Measurements from ENCODE around the gene PRPSAP2. TPM values are rescaled to one million over a fixed set of nuclear protein-coding genes. Genes with fewer than 3 reads are reported as not detected.
"Not testable (repeated sequence)": the region's sequence is repeated elsewhere in the genome, so short reads cannot be mapped to it uniquely, and the experiment has no call there.

The PRPSAP2 gene
- polyA plus RNA-seq, 4 donors = 54.2 to 66.9 (median 57.3) TPM

DNA sequence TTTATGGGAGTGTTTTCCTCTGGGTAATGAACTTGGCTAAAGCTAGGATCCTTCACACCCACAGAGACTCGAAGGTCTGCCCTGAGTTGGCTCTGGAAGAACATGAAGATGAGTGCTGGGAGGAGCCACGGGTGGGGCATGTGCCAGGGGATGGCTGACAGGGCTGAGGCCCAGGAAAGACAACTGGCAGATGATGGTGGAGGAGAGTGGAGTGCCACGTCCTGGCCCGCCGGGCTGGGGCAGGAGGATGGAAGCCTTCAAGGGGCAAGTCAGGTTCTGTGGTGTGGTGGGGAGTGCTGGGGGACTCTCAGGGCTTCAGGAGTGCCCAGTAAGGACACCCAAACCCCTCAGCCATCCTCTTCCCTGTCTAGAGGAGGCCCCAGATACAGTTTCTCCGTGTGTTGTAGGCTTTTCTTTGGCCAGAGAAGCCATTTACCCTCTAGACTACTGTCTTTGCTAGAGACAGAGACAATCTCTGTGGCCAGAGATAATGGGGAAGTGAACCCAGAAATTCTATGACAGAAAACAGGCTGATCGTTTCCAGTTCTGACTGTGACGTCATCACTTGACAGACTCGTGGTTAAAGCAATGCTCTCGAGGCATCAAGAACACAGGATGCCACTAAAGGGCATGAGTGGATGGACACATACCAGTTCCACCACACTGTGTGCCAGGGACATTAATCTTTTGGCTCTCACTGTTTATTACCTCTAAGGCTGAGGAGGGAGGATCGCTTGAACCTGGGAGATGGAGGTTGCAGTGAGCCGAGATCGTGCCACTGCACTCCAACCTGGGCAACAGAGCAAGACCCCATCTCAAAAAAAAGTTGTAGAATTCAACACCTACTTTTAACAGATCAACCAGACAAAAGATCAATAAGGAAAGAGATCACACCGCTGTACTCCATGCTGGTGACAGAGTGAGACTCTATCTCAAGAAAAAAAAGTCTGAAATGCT is 75.4 kb downstream of the PRPSAP2 start:
- DNase-seq (ENCODE audit: low read depth in 4 of 4, low spot score in 2 of 4) = no peak

DNA sequence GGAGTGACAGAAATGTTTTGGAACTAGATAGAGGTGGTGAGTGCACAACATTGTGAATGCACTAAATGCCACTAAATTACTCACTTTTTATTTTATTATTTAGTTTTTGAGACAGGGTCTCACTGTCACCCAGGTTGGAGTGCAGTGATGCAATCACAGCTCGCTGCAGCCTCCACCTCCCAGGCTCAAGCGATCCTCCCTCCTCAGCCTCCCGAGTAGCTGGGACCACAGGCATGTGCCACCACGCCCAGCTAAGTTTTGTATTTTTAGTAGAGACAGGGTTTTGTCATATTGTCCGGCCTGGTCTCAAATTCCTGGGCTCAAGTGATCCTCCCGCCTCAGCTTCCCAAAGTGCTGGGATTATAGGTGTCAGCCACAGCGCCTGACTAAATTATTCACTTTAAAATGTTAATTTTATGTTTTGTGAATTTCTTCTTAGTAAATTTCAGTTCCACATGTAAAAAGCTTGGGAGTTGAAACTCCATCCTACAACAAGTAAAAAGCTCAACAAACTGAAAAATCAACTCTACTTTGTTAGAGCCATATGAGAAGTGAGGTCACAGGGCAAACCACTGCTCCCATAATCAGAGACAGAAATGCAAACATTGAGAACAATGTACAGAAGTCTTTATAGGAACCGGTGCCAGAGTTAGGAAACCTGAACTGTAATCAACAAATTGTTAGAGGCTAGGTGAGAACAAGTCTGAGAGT is 80.2 kb downstream of the PRPSAP2 start:
- no peak for DNase-seq (ENCODE audit: low read depth in 4 of 4, low spot score in 2 of 4)

DNA sequence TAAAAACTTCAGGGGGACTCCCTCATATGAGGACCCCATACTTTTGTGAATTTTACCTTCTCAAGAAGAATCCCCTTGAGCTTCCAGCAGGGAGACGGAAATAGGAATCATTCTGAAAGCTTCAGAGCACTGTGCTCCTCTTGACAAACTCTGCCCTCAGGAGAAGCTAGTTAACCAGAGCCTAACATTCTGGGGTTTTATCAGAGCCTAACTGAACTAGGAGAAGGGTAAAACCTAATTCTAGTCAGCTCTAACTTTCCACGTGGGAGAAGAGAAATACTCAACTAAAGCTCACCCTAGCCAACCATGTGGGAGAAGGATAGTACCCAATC is 80.7 kb downstream of the PRPSAP2 start:
- no peak for DNase-seq (ENCODE audit: low read depth in 4 of 4, low spot score in 2 of 4)

GRCh38 chr17:18944646-18945045 is 86.7 kb downstream of the PRPSAP2 start:
- no peak for DNase-seq (ENCODE audit: low read depth in 4 of 4, low spot score in 2 of 4)

DNA sequence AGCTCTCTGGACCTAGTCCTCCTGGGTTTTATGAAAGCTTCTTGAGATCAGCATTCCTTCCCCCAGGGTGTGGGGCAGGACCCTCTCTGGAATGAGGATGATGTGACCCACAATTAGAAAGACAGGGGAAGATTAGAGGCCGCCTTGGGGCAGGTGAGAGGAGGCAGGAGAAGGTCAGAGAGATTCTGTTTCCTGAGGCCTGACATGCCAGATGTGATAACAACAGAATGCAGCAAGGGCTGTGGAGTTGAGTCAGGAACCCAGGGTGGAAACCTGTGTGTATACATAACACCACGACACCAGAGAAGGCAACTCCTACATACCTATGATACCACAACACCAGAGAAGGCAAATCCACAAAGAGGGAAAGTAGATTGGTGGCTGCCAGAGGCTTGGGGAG is 88.6 kb downstream of the PRPSAP2 start:
- no peak for DNase-seq (ENCODE audit: low read depth in 4 of 4, low spot score in 2 of 4)

DNA sequence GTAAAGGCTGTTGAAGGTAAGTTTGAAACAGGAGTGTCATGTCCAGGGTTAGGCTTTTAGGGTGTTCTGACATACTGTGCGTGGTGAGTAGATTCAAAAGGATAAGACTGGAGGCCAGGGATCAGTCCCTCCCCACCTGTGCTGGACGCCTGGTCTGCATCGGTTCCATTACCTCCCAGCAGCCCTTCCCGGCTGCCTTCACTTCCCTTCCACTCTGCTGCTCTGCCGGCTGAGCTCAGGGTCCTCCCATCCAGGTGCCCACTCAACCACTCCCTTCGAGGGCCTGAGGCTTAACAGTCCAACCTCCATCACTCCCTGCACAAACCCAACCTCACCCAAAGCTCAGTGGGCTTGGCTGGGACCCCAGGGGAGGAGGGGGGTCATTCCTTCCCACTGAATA is 89.9 kb downstream of the PRPSAP2 start:
- no peak for DNase-seq (ENCODE audit: low read depth in 4 of 4, low spot score in 2 of 4)

GRCh38 chr17:18948476-18949006 is 90.6 kb downstream of the PRPSAP2 start:
- no peak for DNase-seq (ENCODE audit: low read depth in 4 of 4, low spot score in 2 of 4)

- DNase-seq (ENCODE audit: low read depth in 4 of 4, low spot score in 2 of 4) = no peak
Measured at GRCh38 chr17:18949566-18949965, 91.6 kb downstream of the PRPSAP2 start.

GRCh38 chr17:18950346-18950745 is 92.4 kb downstream of the PRPSAP2 start:
- DNase-seq (ENCODE audit: low read depth in 4 of 4, low spot score in 2 of 4) = no peak

DNA sequence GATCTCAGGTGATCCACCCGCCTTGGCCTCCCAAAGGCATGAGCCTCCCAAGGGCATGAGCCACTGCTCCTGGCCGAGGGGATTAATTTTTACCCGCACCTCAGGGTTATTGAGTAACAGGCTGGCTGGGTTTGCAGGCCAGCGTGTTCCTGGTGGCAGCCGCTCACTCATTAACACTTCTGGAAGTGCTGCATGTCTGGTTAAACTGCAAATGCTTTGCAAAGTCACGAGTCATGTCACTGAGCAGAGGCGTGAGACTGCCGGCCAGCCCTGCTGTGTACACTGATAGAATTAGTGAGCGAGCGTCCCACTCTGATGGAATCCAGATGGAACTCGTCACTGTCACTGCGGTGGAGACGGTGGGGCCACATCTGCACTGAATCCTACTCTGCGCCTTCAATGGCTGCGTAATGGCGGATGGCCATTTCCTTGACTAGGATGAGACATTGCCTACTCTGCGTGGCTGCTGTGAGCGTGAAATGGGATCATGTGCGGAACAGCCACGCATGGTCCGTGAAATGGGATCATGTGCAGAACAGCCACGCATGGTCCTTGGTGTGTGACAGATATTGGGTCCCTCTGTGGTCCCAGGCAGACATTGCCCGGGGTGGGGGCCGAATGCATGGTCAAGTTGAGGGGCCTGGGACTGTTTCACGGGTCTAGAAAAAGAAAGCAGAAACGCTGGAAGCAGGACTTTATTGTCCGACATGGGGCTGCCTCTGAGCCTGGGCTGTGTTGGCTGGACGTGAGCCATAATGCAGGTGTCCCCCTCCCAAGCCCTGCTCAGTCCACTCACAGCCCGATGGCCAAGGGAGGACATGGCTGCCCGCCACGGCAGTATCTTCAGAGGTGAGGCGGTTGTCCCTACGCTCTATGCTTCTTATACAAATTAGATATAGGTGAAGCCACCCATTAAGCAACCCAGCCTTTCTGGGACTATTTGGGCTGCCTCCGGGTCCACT is 93.3 kb downstream of the PRPSAP2 start:
- DNase-seq (ENCODE audit: low read depth in 4 of 4, low spot score in 2 of 4) = peak in 2 of 4 donors; percentile 28 to 48

GRCh38 chr17:18951941-18952842 is 94.3 kb downstream of the PRPSAP2 start, which contains the start of gene SLC5A10:
Gene SLC5A10, plus strand, starts transcription at chr17:18952165. Its CDS starts 41 bp downstream, at chr17:18952206.
- no peak for DNase-seq (ENCODE audit: low read depth in 4 of 4, low spot score in 2 of 4)

DNA sequence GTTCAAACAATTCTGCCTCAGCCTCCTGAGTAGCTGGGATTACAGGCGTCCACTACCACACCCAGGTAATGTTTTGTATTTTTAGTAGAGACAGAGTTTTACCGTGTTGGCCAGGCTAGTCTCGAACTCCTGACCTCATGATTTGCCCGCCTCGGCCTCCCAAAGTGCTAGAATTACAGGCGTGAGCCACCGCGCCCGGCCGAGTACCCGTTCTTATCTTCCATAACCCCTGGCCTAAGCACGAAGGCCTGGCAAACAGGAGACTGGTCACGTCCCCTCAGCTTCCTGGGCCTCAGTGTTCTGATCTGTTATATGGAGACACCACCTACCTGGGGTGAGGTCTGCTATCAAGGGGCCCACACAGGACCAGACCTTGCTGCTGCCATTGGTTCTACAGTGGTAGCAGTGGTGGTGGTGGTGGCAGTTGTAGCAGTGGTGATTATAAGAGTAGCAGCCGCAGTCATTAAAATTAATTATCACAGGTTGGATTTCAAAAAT is 95.3 kb downstream of the PRPSAP2 start:
- no peak for DNase-seq (ENCODE audit: low read depth in 4 of 4, low spot score in 2 of 4)

GRCh38 chr17:18954321-18954720 is 96.4 kb downstream of the PRPSAP2 start:
- DNase-seq (ENCODE audit: low read depth in 4 of 4, low spot score in 2 of 4) = no peak

- DNase-seq (ENCODE audit: low read depth in 4 of 4, low spot score in 2 of 4) = no peak
Measured at GRCh38 chr17:18955009-18955408, 97.1 kb downstream of the PRPSAP2 start.

GRCh38 chr17:18956021-18956420 is 98.1 kb downstream of the PRPSAP2 start:
- DNase-seq (ENCODE audit: low read depth in 4 of 4, low spot score in 2 of 4) = not testable (repeated sequence)

GRCh38 chr17:18956581-18956980 is 98.7 kb downstream of the PRPSAP2 start:
- DNase-seq (ENCODE audit: low read depth in 4 of 4, low spot score in 2 of 4) = no peak

DNA sequence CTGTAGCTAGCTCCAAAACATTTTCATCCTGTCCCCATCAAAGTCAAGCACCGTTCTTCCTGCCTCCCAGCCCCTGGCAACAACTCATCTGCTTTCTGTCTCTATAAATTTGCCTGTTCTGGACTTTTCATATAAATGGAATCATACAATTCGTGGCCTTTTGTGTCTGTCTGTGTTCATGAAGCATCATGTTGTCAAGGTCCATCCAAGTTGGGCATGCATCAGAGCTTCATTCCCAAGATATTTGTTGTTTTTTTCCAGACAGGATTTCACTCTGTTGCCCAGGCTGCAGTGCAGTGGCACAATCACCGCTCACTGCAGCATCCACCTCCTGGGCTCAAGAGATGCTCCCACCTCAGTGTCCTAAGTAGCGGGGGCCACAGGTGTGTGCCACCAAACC is 99.9 kb downstream of the PRPSAP2 start:
- DNase-seq (ENCODE audit: low read depth in 4 of 4, low spot score in 2 of 4) = no peak

- DNase-seq (ENCODE audit: low read depth in 4 of 4, low spot score in 2 of 4) = no peak
Measured at GRCh38 chr17:18958611-18959010, 100.7 kb downstream of the PRPSAP2 start.
